Mesodermal cell (in vitro differentiated cells): Measurements from ENCODE around the gene RXFP4.
"Not testable (repeated sequence)": the region's sequence is repeated elsewhere in the genome, so short reads cannot be mapped to it uniquely, and the experiment has no call there.

Experiments
- H3K27ac ChIP-seq: 2 replicates; pipeline ENCODE4 v1.7.0; 2013; ENCODE audit warnings: mild to moderate bottlenecking, low read depth, low read length, moderate library complexity; ENCODE audit not compliant: severe bottlenecking
- H3K36me3 ChIP-seq: 2 replicates; pipeline ENCODE4 v1.7.1; 2013; ENCODE audit warnings: mild to moderate bottlenecking, low read length, moderate library complexity; ENCODE audit not compliant: control insufficient read depth, insufficient read depth
- H3K4me1 ChIP-seq: one replicate; pipeline ENCODE4 v1.7.1; 2013; ENCODE audit warnings: mild to moderate bottlenecking, low read length; ENCODE audit not compliant: insufficient read depth, control insufficient read depth, poor library complexity, severe bottlenecking
- H3K4me3 ChIP-seq: 2 replicates; pipeline ENCODE4 v1.7.0; 2013; ENCODE audit warnings: low read length, control low read depth, mild to moderate bottlenecking; ENCODE audit not compliant: insufficient read depth, poor library complexity, severe bottlenecking; ENCODE audit errors: extremely low read depth
- H3K9me3 ChIP-seq: 2 replicates; pipeline ENCODE4 v1.7.1; 2013; ENCODE audit warnings: mild to moderate bottlenecking, low read length, moderate library complexity; ENCODE audit not compliant: control insufficient read depth
- WGBS, 2 experiments: methylation state at CpG; one replicate each; pipeline ENCODE4 v1.1.5; 2013; ENCODE audit warnings: missing lambda C conversion rate in 2 of 2; ENCODE audit not compliant: insufficient coverage in 2 of 2; 5-methylcytosine and 5-hydroxymethylcytosine counted together

Gene RXFP4

GRCh38 chr1:155978325-155978972 lies 37.0 kb downstream of the RXFP4 start, which contains the start of gene ARHGEF2:
ARHGEF2 (minus strand) TSS chr1:155978547; CDS start chr1:155978427, 120 bp downstream.
- peaks cover 8% of the 10 kb centered on the region for H3K36me3 ChIP-seq
- H3K4me3 ChIP-seq, result peak within 1 kb of the TSS; percentile 80
- peak within 1 kb of the TSS; percentile 82 for H3K27ac ChIP-seq
- H3K9me3 ChIP-seq, result no peaks in the 10 kb centered on the region
- WGBS, 2 experiments, result 0% methylated on average over 13 to 35 of the region's 52 CpGs
- H3K4me1 ChIP-seq, result peaks cover 56% of the 10 kb centered on the region

GRCh38 chr1:155978973-155979429 lies 37.6 kb downstream of the RXFP4 start:
- H3K36me3 ChIP-seq, result peaks cover 6% of the 10 kb centered on the region
- H3K4me1 ChIP-seq, result peaks cover 56% of the 10 kb centered on the region
- H3K4me3 ChIP-seq, result peak overlapping the region; percentile 80
- H3K9me3 ChIP-seq, result no peaks in the 10 kb centered on the region
- WGBS, 2 experiments, result 2 to 11% methylated on average over 3 to 5 of the region's 8 CpGs
- H3K27ac ChIP-seq, result peak overlapping the region; percentile 82

GRCh38 chr1:155979597-155980343 lies 38.3 kb downstream of the RXFP4 start:
- no peaks in the 10 kb centered on the region for H3K9me3 ChIP-seq
- WGBS, 2 experiments, result 56 to 90% methylated on average over 2 to 4 of the region's 4 CpGs
- H3K36me3 ChIP-seq, result no peaks in the 10 kb centered on the region
- H3K4me1 ChIP-seq, result peaks cover 51% of the 10 kb centered on the region
- H3K4me3 ChIP-seq, result peak overlapping the region; percentile 80
- H3K27ac ChIP-seq, result peak overlapping the region; percentile 82

GRCh38 chr1:155981266-155982088 lies 40.0 kb downstream of the RXFP4 start:
- Histone ChIP-seq H3K9me3 (no peaks in the 10 kb centered on the region), H3K4me3 (no peak overlapping the region), H3K4me1 (peaks cover 39% of the 10 kb centered on the region), H3K27ac (peak overlapping the region; percentile 18), H3K36me3 (no peaks in the 10 kb centered on the region)
- WGBS, 2 experiments, result 71 to 91% methylated on average over 4 to 5 of the region's 6 CpGs

GRCh38 chr1:155982106-155982505 lies 40.7 kb downstream of the RXFP4 start:
- H3K27ac ChIP-seq, result no peak overlapping the region
- WGBS, 2 experiments, result 88 to 91% methylated on average over 7 of the region's 7 CpGs
- no peaks in the 10 kb centered on the region for H3K9me3 ChIP-seq
- H3K4me3 ChIP-seq, result no peak overlapping the region
- H3K4me1 ChIP-seq, result peaks cover 34% of the 10 kb centered on the region
- no peaks in the 10 kb centered on the region for H3K36me3 ChIP-seq

- H3K27ac ChIP-seq, result peak overlapping the region; percentile 91
- no peak overlapping the region for H3K4me3 ChIP-seq
- 69 to 71% methylated on average over 1 to 4 of the region's 4 CpGs for WGBS, 2 experiments
- no peaks in the 10 kb centered on the region for H3K9me3 ChIP-seq
- peaks cover 33% of the 10 kb centered on the region for H3K4me1 ChIP-seq
- no peaks in the 10 kb centered on the region for H3K36me3 ChIP-seq
Observed at GRCh38 chr1:155983191-155984024, 42.0 kb downstream of the RXFP4 start.

GRCh38 chr1:155984341-155984740 lies 42.9 kb downstream of the RXFP4 start:
- Histone ChIP-seq H3K27ac (peak overlapping the region; percentile 91), H3K9me3 (no peaks in the 10 kb centered on the region)
- 92% methylated on average over 2 of the region's 7 CpGs; no CpG with 5 or more reads in 1 of the 2 experiments for WGBS, 2 experiments

GRCh38 chr1:155984903-155985645 lies 43.6 kb downstream of the RXFP4 start:
- not testable (repeated sequence) for H3K9me3 ChIP-seq, H3K4me3 ChIP-seq, H3K36me3 ChIP-seq, H3K27ac ChIP-seq
- H3K4me1 ChIP-seq, result peaks cover 22% of the 10 kb centered on the region
- 95 to 98% methylated on average over 4 to 7 of the region's 11 CpGs for WGBS, 2 experiments

More at GRCh38 chr1:155984341-155984740, 42.9 kb downstream of the RXFP4 start:
- Histone ChIP-seq H3K4me1 (peaks cover 30% of the 10 kb centered on the region), H3K36me3 (no peaks in the 10 kb centered on the region), H3K4me3 (no peak overlapping the region)

GRCh38 chr1:155989242-155990004 lies 48.0 kb downstream of the RXFP4 start:
- Histone ChIP-seq H3K27ac (no peak overlapping the region), H3K4me3 (no peak overlapping the region), H3K9me3 (no peaks in the 10 kb centered on the region), H3K4me1 (no peaks in the 10 kb centered on the region), H3K36me3 (no peaks in the 10 kb centered on the region)
- WGBS, 2 experiments, result 55 to 61% methylated on average over 6 to 9 of the region's 9 CpGs
